ENCODE results near the gene CDYL.

Gene CDYL

DNA sequence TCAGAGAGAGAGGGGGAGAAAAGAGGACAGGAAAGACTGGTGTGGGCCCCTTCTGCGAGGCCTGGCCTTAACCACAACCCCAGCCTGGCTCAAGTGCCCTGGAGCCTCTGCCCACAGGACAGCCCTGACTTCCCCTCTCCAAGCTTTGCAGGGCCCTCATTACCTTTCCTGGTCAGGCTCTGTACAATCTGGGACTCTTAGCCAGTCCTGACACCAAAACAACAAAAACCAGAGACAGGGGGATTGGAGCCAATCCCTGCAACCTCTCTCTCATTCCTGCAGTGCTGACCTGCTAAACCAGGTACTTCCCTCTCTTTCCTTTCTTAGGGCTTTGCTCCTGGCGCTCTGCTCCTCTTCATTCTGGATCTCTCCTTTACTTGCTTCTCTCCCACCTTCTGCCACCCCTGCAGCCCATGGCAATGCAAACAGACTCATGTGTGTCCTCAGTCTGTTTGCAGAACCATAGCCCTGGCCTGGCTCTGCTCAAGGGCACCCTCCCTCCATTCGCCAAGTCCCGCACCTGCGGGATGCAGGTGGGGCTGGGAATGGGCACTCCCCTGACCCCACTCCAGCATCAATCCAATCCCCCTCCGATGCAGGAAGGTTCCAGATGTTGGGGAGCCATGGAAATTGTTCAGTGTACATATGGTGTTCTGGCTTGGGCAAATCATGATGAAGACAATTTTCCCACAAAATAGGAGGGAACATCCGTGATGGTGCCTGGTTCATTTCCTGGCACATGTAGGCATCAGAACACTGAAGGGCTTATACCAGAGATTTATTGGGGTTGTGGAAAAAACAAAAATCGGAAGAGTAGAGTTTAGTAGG is 189.6 kb downstream of the CDYL start:
- TF ChIP-seq, protein P1, sequence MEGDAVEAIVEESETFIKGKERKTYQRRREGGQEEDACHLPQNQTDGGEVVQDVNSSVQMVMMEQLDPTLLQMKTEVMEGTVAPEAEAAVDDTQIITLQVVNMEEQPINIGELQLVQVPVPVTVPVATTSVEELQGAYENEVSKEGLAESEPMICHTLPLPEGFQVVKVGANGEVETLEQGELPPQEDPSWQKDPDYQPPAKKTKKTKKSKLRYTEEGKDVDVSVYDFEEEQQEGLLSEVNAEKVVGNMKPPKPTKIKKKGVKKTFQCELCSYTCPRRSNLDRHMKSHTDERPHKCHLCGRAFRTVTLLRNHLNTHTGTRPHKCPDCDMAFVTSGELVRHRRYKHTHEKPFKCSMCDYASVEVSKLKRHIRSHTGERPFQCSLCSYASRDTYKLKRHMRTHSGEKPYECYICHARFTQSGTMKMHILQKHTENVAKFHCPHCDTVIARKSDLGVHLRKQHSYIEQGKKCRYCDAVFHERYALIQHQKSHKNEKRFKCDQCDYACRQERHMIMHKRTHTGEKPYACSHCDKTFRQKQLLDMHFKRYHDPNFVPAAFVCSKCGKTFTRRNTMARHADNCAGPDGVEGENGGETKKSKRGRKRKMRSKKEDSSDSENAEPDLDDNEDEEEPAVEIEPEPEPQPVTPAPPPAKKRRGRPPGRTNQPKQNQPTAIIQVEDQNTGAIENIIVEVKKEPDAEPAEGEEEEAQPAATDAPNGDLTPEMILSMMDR (IDR thresholded peaks at IDR 0.05; ENCODE audit: low read length) = no peak
- TF ChIP-seq EZH2 (IDR thresholded peaks at IDR 0.05; ENCODE audit: borderline replicate concordance, low read length) = no peak
- H3K27me3 ChIP-seq (ENCODE audit: insufficient read depth, low read length) = 0 out of 2 replicates have a peak, but pooled peaks cover 6% of the 10 kb centered on the region
- H3K36me3 ChIP-seq (ENCODE audit: insufficient read depth, low read length) = no peaks in the 10 kb centered on the region
- no peak overlapping the region for H3K9ac ChIP-seq (ENCODE audit: low read length)
- H3K79me2 ChIP-seq (ENCODE audit: insufficient read depth, low read length) = no peaks in the 10 kb centered on the region
- H4K20me1 ChIP-seq (ENCODE audit: insufficient read depth, low read length) = no peaks in the 10 kb centered on the region
- H3F3A ChIP-seq (ENCODE audit: insufficient read depth, low read length) = no peaks in the 10 kb centered on the region
- no peak overlapping the region for H3K27ac ChIP-seq (ENCODE audit: low read depth, low read length, poor library complexity, severe bottlenecking)
- no peak overlapping the region for H2AFZ ChIP-seq (ENCODE audit: low read length)
- H3K4me2 ChIP-seq (ENCODE audit: low read length) = no peak overlapping the region
- H3K9me2 ChIP-seq (ENCODE audit: low read depth, low read length) = no peaks in the 10 kb centered on the region
- H3K4me3 ChIP-seq (ENCODE audit: low read depth, low read length, poor library complexity, severe bottlenecking) = no peak overlapping the region
- no peaks in the 10 kb centered on the region for H3K9me3 ChIP-seq (ENCODE audit: low read length)
- no peaks in the 10 kb centered on the region for H3K4me1 ChIP-seq (ENCODE audit: insufficient read depth, low read length, severe bottlenecking)

DNA sequence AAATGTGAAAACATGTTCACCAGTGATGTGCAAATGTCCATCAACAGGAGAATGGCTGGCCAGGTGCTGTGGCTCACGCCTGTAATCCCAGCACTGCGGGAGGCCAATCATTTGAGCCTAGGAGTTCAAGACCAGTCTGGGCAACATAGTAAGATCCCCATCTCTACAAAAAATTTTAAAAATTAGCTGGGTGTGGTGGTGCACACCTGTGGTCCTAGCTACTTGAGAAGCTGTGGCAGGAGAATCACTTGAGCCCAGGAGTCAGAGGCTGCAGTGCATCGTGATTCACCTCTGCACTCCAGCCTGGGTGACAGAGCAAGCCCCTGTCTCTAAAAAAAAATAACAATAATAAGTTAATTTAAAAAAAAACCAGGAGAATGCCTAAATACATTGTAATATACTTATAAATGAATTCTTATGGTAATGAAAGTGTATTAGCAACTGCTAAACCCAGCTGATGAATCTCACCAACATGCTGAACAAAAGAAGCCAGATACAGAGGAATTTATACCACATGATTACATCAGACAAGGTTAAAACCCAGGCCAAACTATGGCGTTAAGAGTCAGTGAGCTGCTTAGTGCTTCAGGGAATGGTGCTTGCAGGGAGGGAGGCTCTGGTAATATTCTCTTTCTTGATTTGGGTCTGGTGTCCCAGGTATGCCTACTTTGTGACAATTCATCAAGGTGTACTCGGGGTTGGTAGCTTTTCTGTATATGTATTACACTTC is 191.3 kb downstream of the CDYL start:
- H3K9me2 ChIP-seq (ENCODE audit: low read depth, low read length) = no peaks in the 10 kb centered on the region
- no peaks in the 10 kb centered on the region for H3F3A ChIP-seq (ENCODE audit: insufficient read depth, low read length)
- H3K27ac ChIP-seq (ENCODE audit: low read depth, low read length, poor library complexity, severe bottlenecking) = no peak overlapping the region
- H3K4me3 ChIP-seq (ENCODE audit: low read depth, low read length, poor library complexity, severe bottlenecking) = no peak overlapping the region
- no peaks in the 10 kb centered on the region for H3K79me2 ChIP-seq (ENCODE audit: insufficient read depth, low read length)
- no peaks in the 10 kb centered on the region for H3K9me3 ChIP-seq (ENCODE audit: low read length)
- no peaks in the 10 kb centered on the region for H3K4me1 ChIP-seq (ENCODE audit: insufficient read depth, low read length, severe bottlenecking)
- no peaks in the 10 kb centered on the region for H3K36me3 ChIP-seq (ENCODE audit: insufficient read depth, low read length)
- TF ChIP-seq, protein P1 (IDR thresholded peaks at IDR 0.05; ENCODE audit: low read length) = no peak
- no peak for TF ChIP-seq EZH2 (IDR thresholded peaks at IDR 0.05; ENCODE audit: borderline replicate concordance, low read length)
- H4K20me1 ChIP-seq (ENCODE audit: insufficient read depth, low read length) = no peaks in the 10 kb centered on the region
- H3K27me3 ChIP-seq (ENCODE audit: insufficient read depth, low read length) = 0 out of 2 replicates have a peak, but pooled peaks cover 6% of the 10 kb centered on the region
- H3K9ac ChIP-seq (ENCODE audit: low read length) = no peak overlapping the region
- no peak overlapping the region for H3K4me2 ChIP-seq (ENCODE audit: low read length)
- H2AFZ ChIP-seq (ENCODE audit: low read length) = no peak overlapping the region

DNA sequence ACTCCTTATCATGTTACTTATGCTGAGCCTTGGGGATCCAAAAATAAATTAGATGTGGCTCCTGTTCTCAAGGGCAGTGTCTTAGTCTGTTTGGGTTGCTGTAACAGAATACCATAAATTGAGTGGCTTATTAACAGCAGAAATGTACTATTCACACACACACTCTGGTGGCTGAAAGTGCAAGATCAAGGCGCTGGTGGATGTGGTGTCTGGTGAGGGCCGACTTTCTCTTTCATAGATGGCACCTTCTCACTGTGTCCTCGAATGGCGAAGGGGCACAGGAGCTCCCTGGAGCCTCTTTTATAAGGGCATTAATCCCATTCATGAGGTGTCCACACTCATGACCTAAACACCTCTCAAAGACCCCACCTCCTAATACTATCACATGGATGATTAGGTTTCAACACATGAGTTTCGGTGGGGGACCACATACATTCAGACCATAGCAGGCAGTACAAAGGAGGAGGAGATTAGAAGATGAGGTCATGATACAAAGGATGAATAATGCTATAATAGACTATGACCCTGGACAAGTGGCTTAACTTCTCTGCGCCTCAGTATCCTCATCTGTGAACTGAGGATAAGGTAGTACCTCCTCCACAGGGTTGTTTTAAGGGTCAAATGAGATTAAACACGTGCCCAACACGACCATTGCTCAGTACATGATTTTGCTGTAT is 193.5 kb downstream of the CDYL start:
- no peaks in the 10 kb centered on the region for H3K36me3 ChIP-seq (ENCODE audit: insufficient read depth, low read length)
- H3K4me2 ChIP-seq (ENCODE audit: low read length) = no peak overlapping the region
- H3K4me1 ChIP-seq (ENCODE audit: insufficient read depth, low read length, severe bottlenecking) = no peaks in the 10 kb centered on the region
- no peaks in the 10 kb centered on the region for H3K9me2 ChIP-seq (ENCODE audit: low read depth, low read length)
- H3K27me3 ChIP-seq (ENCODE audit: insufficient read depth, low read length) = 0 out of 2 replicates have a peak, but pooled peaks cover 6% of the 10 kb centered on the region
- H2AFZ ChIP-seq (ENCODE audit: low read length) = no peak overlapping the region
- H4K20me1 ChIP-seq (ENCODE audit: insufficient read depth, low read length) = no peaks in the 10 kb centered on the region
- no peak overlapping the region for H3K9ac ChIP-seq (ENCODE audit: low read length)
- no peaks in the 10 kb centered on the region for H3F3A ChIP-seq (ENCODE audit: insufficient read depth, low read length)
- no peaks in the 10 kb centered on the region for H3K9me3 ChIP-seq (ENCODE audit: low read length)
- H3K27ac ChIP-seq (ENCODE audit: low read depth, low read length, poor library complexity, severe bottlenecking) = no peak overlapping the region
- H3K4me3 ChIP-seq (ENCODE audit: low read depth, low read length, poor library complexity, severe bottlenecking) = no peak overlapping the region
- no peaks in the 10 kb centered on the region for H3K79me2 ChIP-seq (ENCODE audit: insufficient read depth, low read length)
- no peak for TF ChIP-seq EZH2 (IDR thresholded peaks at IDR 0.05; ENCODE audit: borderline replicate concordance, low read length)
